AG09319 (cell line): ENCODE data around the gene DUOXA2.
"Not testable (repeated sequence)": the region's sequence is repeated elsewhere in the genome, so short reads cannot be mapped to it uniquely, and the experiment has no call there.

Experiments
- DNase-seq: peaks from one replicate; pipeline ENCODE4 v3.0.0-alpha.2; 2010; ENCODE audit warnings: low read depth; ENCODE audit errors: extremely low read depth
- CTCF ChIP-seq: IDR thresholded peaks from 2 replicates; pipeline ENCODE4 v1.5.1; 2011; ENCODE audit warnings: low read depth, mild to moderate bottlenecking, inconsistent platforms, low read length, moderate library complexity

The DUOXA2 gene

GRCh38 chr15:45130291-45131000 is 16.3 kb downstream of the DUOXA2 start:
- no peak for TF ChIP-seq CTCF
- no peak for DNase-seq

- no peak for TF ChIP-seq CTCF
- DNase-seq: no peak
These were observed 17.4 kb downstream of the DUOXA2 start for GRCh38 chr15:45131510-45131909.

DNA sequence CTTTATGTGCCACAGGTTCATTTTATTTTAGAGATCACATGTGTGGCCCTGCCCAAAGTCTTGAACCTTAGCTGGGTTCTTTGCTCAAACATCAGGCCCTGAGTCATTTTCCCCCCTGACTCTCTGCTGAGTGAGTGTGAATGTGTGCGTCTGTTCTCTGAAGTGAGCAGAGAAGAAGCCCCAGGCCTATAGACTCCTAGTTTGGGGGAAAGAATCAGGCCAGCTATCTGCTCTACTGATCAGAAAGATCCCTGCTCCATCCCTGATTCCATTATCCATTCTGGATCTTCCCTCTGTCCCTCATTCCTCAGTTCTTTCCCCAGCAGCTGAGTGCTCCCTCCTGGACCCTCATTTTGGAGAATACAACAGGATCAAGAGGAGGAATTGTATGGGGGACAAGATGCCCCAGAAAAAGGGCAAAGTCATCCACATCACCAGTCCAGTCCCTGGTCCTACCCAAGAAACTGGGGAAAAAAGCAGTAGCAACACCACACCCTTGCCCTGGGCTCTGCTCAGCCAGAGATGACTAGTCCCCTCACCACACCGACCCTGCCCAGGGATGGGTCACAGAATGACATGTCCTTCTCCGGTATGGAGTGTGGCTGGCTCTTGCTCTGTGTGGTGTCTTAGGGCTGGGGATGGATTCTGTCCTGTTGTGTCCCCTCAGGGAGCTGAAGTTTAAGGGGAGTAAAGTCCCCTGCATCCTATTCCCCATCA is 18.9 kb downstream of the DUOXA2 start:
- no peak for TF ChIP-seq CTCF
- DNase-seq: no peak

GRCh38 chr15:45133561-45133920 is 19.4 kb downstream of the DUOXA2 start:
- DNase-seq: no peak
- no peak for TF ChIP-seq CTCF

DNA sequence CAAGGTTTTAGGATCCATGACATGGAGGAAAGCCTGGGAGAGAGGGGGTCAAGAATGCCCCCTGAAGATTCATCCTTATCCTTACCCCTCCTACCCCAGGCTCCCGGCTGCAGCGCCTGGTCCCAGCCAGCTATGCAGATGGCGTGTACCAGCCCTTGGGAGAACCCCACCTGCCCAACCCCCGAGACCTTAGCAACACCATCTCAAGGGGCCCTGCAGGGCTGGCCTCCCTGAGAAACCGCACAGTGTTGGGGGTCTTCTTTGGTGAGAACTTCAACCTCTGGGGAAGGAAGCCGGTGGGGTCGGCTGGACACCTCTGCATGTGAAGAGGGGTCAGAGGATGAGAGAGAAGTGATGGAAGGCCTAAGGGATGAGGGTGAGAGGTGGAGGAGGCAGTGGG is 19.9 kb downstream of the DUOXA2 start:
- DNase-seq: no peak
- no peak for TF ChIP-seq CTCF

DNA sequence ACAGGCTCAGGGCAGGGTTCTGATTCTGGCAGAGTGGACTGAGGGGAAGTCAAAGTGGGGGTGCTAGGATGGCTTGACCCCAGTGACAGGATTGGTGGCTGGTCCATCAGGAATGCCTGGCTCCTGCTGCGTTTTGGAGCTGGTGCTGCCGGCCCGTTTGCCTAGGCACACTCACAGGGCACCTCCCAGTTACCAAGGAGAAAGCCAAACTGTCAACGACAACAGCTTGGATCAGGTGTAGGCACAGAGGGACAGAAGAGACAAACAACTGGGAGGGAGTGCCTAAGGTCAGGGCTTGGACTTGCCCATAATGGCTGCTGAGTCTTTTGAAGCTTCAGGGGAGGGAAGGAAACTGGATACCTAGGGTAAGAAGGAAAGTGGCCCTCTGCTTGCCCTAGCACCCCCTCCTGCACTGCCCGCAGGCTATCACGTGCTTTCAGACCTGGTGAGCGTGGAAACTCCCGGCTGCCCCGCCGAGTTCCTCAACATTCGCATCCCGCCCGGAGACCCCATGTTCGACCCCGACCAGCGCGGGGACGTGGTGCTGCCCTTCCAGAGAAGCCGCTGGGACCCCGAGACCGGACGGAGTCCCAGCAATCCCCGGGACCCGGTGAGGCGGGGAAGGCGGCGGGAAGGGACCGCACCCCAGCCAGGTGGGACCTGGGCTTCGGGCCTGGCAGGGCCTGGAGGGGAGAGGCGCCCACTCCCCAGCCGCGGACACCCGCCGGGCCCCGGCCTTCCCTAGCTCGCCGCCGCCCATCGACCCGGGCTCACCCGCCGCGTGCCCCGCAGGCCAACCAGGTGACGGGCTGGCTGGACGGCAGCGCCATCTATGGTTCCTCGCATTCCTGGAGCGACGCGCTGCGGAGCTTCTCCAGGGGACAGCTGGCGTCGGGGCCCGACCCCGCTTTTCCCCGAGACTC is 20.8 kb downstream of the DUOXA2 start:
- DNase-seq: no peak

GRCh38 chr15:45135705-45136377 is 21.7 kb downstream of the DUOXA2 start:
- not testable (repeated sequence) for DNase-seq

More for the DNA sequence above, 20.8 kb downstream of the DUOXA2 start:
- no peak; the same call in 1 of the 2 replicates for TF ChIP-seq CTCF
